ENCODE results near the gene APOBEC3C.
"Not testable (repeated sequence)": the region's sequence is repeated elsewhere in the genome, so short reads cannot be mapped to it uniquely, and the experiment has no call there.

Gene APOBEC3C

GRCh38 chr22:38997518-38997917, 16.5 kb upstream of the APOBEC3C start:
- DNase-seq (ENCODE audit: low read depth): no peak
- no peak overlapping the region for H3K4me3 ChIP-seq (ENCODE audit: low read depth, low read length)
- TF ChIP-seq CTCF (IDR thresholded peaks at IDR 0.05; ENCODE audit: control insufficient read depth, extremely low read depth, insufficient read depth): no peak

GRCh38 chr22:39003165-39003638, 10.9 kb upstream of the APOBEC3C start:
- DNase-seq (ENCODE audit: low read depth): no peak
- H3K4me3 ChIP-seq (ENCODE audit: low read depth, low read length): no peak overlapping the region
- TF ChIP-seq CTCF (IDR thresholded peaks at IDR 0.05; ENCODE audit: control insufficient read depth, extremely low read depth, insufficient read depth): peak; percentile 60

DNA sequence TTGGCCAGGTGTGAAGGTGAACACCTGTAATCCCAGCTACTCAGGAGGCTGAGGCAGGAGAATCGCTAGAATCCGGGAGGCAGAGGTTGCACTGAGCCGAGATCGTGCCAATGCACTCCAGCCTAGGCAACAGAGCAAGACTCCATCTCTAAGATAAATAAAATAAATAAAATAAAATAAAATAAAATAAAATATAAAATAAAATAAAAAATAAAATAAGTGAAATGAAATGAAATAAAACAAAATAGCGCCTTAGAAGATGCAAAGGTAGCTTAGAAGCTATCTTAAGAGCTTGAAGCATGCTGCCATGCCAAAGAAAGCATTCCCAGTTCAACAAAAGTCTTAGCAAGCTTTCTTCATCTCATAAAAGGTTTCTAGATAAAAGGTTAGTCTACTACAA, 6.9 kb upstream of the APOBEC3C start:
- TF ChIP-seq CTCF (IDR thresholded peaks at IDR 0.05; ENCODE audit: control insufficient read depth, extremely low read depth, insufficient read depth): no peak
- H3K4me3 ChIP-seq (ENCODE audit: low read depth, low read length): no peak overlapping the region
- no peak for DNase-seq (ENCODE audit: low read depth)

DNA sequence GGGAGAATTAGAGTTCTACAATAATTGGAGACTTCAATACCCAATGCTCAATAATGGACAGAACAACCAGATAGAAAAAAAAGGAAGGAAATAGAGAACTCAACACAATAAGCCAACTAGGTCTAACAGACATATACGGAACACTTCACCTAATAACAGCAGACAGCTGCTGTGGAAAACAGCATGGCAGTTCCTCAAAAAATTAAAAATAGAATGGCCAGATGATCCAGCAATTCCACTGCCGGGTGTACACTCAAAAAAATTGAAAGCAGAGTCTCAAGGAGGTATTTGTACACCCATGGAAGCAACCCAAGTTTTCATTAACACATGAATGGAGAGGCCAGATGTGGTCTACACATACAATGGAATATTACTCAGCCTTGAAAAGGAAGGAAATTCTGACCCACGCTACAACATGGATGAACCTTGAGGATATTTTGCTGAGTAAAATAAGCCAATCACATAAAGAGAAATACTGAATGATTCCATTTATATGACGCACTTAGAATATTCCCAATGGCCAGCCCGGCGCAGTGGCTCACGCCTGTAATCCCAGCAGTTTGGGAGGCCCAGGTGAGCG, 5.7 kb upstream of the APOBEC3C start:
- not testable (repeated sequence) for DNase-seq (ENCODE audit: low read depth)

DNA sequence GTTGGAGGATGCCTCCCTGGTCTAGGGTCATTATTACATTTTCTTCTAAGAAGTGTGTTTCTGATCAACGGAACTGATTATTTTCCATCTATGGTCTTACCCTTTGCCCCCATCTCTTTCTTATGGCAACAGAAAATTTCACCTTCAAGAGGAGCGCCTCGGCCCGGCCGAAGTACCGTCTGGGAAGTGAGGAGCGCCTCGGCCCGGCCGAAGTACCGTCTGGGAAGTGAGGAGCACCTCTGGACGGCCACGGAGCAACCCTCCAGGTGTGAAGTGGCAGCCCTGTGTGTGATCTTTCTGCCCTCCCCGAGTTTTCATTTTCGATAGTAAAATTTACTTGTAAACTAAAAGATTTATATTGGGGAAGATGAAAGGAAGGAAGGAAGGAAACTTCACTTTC, 3.1 kb upstream of the APOBEC3C start:
- no peak for TF ChIP-seq CTCF (IDR thresholded peaks at IDR 0.05; ENCODE audit: control insufficient read depth, extremely low read depth, insufficient read depth)
- no peak for DNase-seq (ENCODE audit: low read depth)
- H3K4me3 ChIP-seq (ENCODE audit: low read depth, low read length): no peak overlapping the region

More for the DNA sequence above, 5.7 kb upstream of the APOBEC3C start:
- H3K4me3 ChIP-seq (ENCODE audit: low read depth, low read length): not testable (repeated sequence)

- no peak overlapping the region for H3K4me3 ChIP-seq (ENCODE audit: low read depth, low read length)
- DNase-seq (ENCODE audit: low read depth): no peak
- no peak for TF ChIP-seq CTCF (IDR thresholded peaks at IDR 0.05; ENCODE audit: control insufficient read depth, extremely low read depth, insufficient read depth)
Measured at GRCh38 chr22:39012533-39013511, 1.2 kb upstream of the APOBEC3C start.

- DNase-seq (ENCODE audit: low read depth); H3K4me3 ChIP-seq (ENCODE audit: low read depth, low read length): not testable (repeated sequence)
Measured at GRCh38 chr22:39013561-39013941, 506 bp upstream of the APOBEC3C start.

- DNase-seq (ENCODE audit: low read depth); H3K4me3 ChIP-seq (ENCODE audit: low read depth, low read length): not testable (repeated sequence)
Measured at GRCh38 chr22:39014723-39015121, 665 bp downstream of the APOBEC3C start.

Data from LNCaP clone FGC (cell line).